PFSK-1 (cell line): Measurements from ENCODE around the gene POU6F2.

Experiments
- FOXP2 ChIP-seq: optimal IDR thresholded peaks from 2 replicates; pipeline ENCODE3; 2011; ENCODE audit warnings: borderline replicate concordance, control low read depth, inconsistent platforms; ENCODE audit not compliant: insufficient read depth; ENCODE audit errors: extremely low read length, extremely low read depth
- POLR2AphosphoS5 ChIP-seq: IDR thresholded peaks from 2 replicates; pipeline ENCODE4 v1.6.1; 2012; ENCODE audit warnings: low read depth, mild to moderate bottlenecking, control low read depth, low read length, moderate library complexity
- SIN3A ChIP-seq: IDR thresholded peaks from 2 replicates; pipeline ENCODE4 v1.6.1; 2012; ENCODE audit warnings: mild to moderate bottlenecking, low read length, moderate library complexity, borderline replicate concordance; ENCODE audit not compliant: insufficient read depth
- TAF1 ChIP-seq: IDR thresholded peaks from 2 replicates; pipeline ENCODE4 v1.6.1; 2012; ENCODE audit warnings: low read length, control low read depth, borderline replicate concordance; ENCODE audit not compliant: insufficient read depth
- TF ChIP-seq, protein P1 (sequence below), 2 experiments: IDR thresholded peaks; 2 replicates each; pipeline versions ENCODE4 v1.6.1 to v1.8.0; 2011 to 2012; ENCODE audit warnings: low read depth in 2 of 2, low read length in 2 of 2, control low read depth in 1 of 2, inconsistent platforms in 1 of 2, mild to moderate bottlenecking in 1 of 2, moderate library complexity in 1 of 2; ENCODE audit not compliant: insufficient read depth in 1 of 2

Gene POU6F2

DNA sequence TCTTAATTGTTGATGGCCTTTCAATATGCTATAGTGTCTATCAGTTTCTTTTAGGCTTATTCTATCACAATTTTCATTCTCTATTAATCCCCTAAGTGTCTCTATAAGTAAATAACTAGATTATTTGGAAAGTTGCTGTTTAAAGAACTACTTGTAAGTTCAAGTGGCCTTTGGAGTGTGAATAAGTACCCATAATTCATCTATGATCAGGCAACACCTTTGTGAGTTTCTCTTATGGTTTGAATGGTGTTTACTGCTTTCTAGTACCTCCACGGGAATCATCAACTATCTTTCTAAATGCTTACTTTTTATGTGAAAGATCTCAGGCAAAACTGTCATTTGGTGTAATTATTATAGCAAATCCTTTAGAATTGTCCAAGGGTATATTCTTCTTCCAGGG, 166.7 kb downstream of the POU6F2 start:
- TF ChIP-seq SIN3A (no peak), POLR2AphosphoS5 (no peak), FOXP2 (no peak), TAF1 (no peak)
- TF ChIP-seq, protein P1, sequence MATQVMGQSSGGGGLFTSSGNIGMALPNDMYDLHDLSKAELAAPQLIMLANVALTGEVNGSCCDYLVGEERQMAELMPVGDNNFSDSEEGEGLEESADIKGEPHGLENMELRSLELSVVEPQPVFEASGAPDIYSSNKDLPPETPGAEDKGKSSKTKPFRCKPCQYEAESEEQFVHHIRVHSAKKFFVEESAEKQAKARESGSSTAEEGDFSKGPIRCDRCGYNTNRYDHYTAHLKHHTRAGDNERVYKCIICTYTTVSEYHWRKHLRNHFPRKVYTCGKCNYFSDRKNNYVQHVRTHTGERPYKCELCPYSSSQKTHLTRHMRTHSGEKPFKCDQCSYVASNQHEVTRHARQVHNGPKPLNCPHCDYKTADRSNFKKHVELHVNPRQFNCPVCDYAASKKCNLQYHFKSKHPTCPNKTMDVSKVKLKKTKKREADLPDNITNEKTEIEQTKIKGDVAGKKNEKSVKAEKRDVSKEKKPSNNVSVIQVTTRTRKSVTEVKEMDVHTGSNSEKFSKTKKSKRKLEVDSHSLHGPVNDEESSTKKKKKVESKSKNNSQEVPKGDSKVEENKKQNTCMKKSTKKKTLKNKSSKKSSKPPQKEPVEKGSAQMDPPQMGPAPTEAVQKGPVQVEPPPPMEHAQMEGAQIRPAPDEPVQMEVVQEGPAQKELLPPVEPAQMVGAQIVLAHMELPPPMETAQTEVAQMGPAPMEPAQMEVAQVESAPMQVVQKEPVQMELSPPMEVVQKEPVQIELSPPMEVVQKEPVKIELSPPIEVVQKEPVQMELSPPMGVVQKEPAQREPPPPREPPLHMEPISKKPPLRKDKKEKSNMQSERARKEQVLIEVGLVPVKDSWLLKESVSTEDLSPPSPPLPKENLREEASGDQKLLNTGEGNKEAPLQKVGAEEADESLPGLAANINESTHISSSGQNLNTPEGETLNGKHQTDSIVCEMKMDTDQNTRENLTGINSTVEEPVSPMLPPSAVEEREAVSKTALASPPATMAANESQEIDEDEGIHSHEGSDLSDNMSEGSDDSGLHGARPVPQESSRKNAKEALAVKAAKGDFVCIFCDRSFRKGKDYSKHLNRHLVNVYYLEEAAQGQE (IDR thresholded peaks at IDR 0.05; ENCODE audit: insufficient read depth in 1 of 2, low read depth in 2 of 2, low read length in 2 of 2) = no peak

DNA sequence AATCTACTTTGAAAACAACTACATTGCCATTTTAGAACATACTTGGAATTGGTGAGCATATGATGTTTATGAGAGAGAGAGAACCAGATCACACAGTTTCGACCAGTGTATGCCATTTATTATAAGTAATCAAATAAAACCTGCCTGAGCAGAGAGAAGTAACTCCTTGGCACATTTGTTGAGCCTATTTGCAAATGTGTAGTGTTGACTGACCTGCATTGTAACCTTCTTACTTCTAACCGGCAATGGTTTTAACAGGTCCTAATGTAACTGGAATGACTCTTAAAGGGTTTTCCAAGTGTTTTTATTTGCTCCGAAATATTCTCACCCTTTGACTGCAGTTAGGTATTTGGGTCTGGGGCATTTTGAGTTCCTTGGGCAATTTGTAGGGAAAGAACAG, 167.6 kb downstream of the POU6F2 start:
- TF ChIP-seq FOXP2 (no peak), TAF1 (no peak), POLR2AphosphoS5 (no peak), SIN3A (no peak)
- TF ChIP-seq, protein P1 (IDR thresholded peaks at IDR 0.05; ENCODE audit: insufficient read depth in 1 of 2, low read depth in 2 of 2, low read length in 2 of 2) = no peak

DNA sequence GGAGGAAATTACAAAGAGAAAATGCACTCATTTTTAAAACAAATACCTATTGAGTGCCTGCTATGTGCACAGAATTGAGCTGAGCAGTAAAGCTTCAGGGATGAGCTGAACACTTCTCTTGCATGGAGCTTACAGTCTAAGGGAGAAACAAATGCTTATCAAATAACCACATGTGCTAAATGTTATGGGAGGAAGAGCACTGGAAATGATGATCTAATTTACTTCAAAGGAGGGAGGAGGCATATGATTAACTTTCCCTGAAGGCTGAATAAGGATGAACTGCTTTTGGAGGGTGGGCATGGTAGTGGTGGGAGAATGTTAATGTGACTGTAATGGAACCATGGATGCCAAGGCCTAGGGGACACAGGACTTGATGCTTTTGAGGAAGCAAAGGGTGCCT, 168.2 kb downstream of the POU6F2 start:
- TF ChIP-seq FOXP2 (no peak), POLR2AphosphoS5 (no peak), SIN3A (no peak), TAF1 (no peak)
- TF ChIP-seq, protein P1 (IDR thresholded peaks at IDR 0.05; ENCODE audit: insufficient read depth in 1 of 2, low read depth in 2 of 2, low read length in 2 of 2) = no peak

- no peak for TF ChIP-seq POLR2AphosphoS5
- TF ChIP-seq FOXP2 = no peak
- no peak for TF ChIP-seq SIN3A
- TF ChIP-seq TAF1 = no peak
- TF ChIP-seq, protein P1 (IDR thresholded peaks at IDR 0.05; ENCODE audit: insufficient read depth in 1 of 2, low read depth in 2 of 2, low read length in 2 of 2) = no peak
Observed at GRCh38 chr7:39152701-39153100, 175.0 kb downstream of the POU6F2 start.

- TF ChIP-seq, protein P1 (IDR thresholded peaks at IDR 0.05; ENCODE audit: insufficient read depth in 1 of 2, low read depth in 2 of 2, low read length in 2 of 2) = no peak
- no peak for TF ChIP-seq TAF1
- no peak for TF ChIP-seq SIN3A
- no peak for TF ChIP-seq FOXP2
- TF ChIP-seq POLR2AphosphoS5 = no peak
Observed at GRCh38 chr7:39153113-39153512, 175.4 kb downstream of the POU6F2 start.
